SU-DHL-6 (cell line): ENCODE measurements around the gene NMS.

Experiments
- H2AFZ ChIP-seq: fragments of 200-600 bp; sonication (generic); 2 replicates; pipeline ENCODE4 v1.6.1; 2014; ENCODE audit warnings: low read depth, mild to moderate bottlenecking, moderate library complexity, mixed read lengths, antibody characterized with exemption, low read length; ENCODE audit not compliant: severe bottlenecking
- H3F3A ChIP-seq: fragments of 200-600 bp; shearing (Covaris generic); 2 replicates; pipeline ENCODE4 v1.6.0; 2016; ENCODE audit warnings: antibody characterized with exemption, mild to moderate bottlenecking; ENCODE audit not compliant: insufficient read depth
- H3K27ac ChIP-seq: fragments of 200-600 bp; sonication (generic); 2 replicates; pipeline ENCODE4 v1.5.1; 2016; ENCODE audit warnings: low read depth, mild to moderate bottlenecking, low read length, moderate library complexity, mixed read lengths
- H3K27me3 ChIP-seq: fragments of 200-600 bp; sonication (generic), shearing (Covaris generic); 2 replicates; pipeline ENCODE4 v1.6.0; 2014; ENCODE audit warnings: mild to moderate bottlenecking, low read length
- H3K36me3 ChIP-seq: fragments of 200-600 bp; sonication (generic); 2 replicates; pipeline ENCODE4 v1.6.1; 2014; ENCODE audit warnings: mild to moderate bottlenecking, low read length, mixed read lengths
- H3K4me2 ChIP-seq: fragments of 300-600, 200-600 bp; shearing (Covaris generic), sonication (generic); 2 replicates; pipeline ENCODE4 v1.6.0; 2014; ENCODE audit warnings: low read length, low read depth, mild to moderate bottlenecking; ENCODE audit not compliant: poor library complexity, severe bottlenecking
- H3K4me3 ChIP-seq: fragments of 200-600 bp; sonication (generic); 2 replicates; pipeline ENCODE4 v1.5.1; 2014; ENCODE audit warnings: antibody characterized with exemption, low read length, mild to moderate bottlenecking, mixed read lengths; ENCODE audit not compliant: insufficient read depth, poor library complexity, severe bottlenecking
- H3K79me2 ChIP-seq: fragments of 200-600 bp; sonication (generic); 2 replicates; pipeline ENCODE4 v1.6.1; 2014; ENCODE audit warnings: mild to moderate bottlenecking, low read length, moderate library complexity; ENCODE audit not compliant: insufficient read depth
- H3K9ac ChIP-seq: fragments of 200-600 bp; sonication (generic); 2 replicates; pipeline ENCODE4 v1.7.0; 2014; ENCODE audit warnings: mild to moderate bottlenecking, low read length
- H3K9me2 ChIP-seq: fragments of 200-600 bp; sonication (generic); replicated peaks from 2 replicates; pipeline ENCODE4 v1.6.1; 2014; ENCODE audit warnings: low read length; ENCODE audit not compliant: insufficient read depth
- H3K9me3 ChIP-seq: fragments of 200-600 bp; sonication (generic); 2 replicates; pipeline ENCODE4 v1.6.1; 2014; ENCODE audit warnings: low read length, mixed read lengths; ENCODE audit not compliant: insufficient read depth
- H4K20me1 ChIP-seq: fragments of 200-600 bp; sonication (generic); 2 replicates; pipeline ENCODE4 v1.6.1; 2014; ENCODE audit warnings: low read depth, mild to moderate bottlenecking, antibody characterized with exemption, low read length, moderate library complexity, mixed read lengths
- EZH2phosphoT487 ChIP-seq: fragments of 200-600 bp; sonication (generic), shearing (Covaris generic); conservative IDR thresholded peaks from 2 replicates; pipeline ENCODE4 v1.6.1; 2018; ENCODE audit warnings: mild to moderate bottlenecking, antibody characterized with exemption, low read length, moderate library complexity, mixed read lengths
- TF ChIP-seq, protein P1 (sequence below): fragments of 200-600 bp; sonication (generic); IDR thresholded peaks from one replicate; pipeline ENCODE4 v1.5.1; 2017; ENCODE audit warnings: antibody characterized with exemption, mild to moderate bottlenecking, low read length, moderate library complexity; ENCODE audit not compliant: insufficient read depth, poor library complexity, severe bottlenecking

NMS gene

DNA sequence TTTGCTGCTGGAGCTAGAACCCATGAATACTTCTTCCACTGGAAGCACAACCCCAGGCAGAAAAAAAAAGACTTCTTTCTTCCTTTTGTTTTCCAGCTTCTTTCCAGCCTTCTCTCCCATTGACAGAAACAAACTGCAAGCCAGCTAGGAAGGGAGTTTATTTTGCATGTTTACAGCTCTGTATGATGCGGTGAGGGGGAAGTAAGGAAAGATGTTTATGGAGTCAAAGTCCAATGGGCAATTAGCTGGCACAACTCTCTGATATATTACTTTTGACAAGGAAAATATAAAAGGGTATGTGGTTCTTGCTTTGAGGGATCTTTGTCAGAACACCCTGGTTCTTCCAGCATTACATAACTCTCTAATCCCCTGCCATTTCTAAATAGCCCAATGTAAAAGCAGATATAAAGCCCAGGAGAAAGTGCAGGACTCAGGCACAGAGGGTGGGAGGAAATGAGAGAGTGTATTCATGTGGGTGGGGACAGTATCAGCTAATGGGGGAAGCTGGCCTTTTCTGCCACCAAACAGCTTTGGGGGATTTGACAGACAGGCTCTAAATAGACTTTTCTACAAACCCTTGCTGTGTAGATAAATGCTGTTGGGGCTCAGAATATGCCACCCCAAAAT, 9.3 kb upstream of the NMS start:
- no peak overlapping the region for H2AFZ ChIP-seq
- H3K79me2 ChIP-seq = no peaks in the 10 kb centered on the region
- no peak overlapping the region for H3K4me3 ChIP-seq
- no peak overlapping the region for H3K9ac ChIP-seq
- no peaks in the 10 kb centered on the region for H3F3A ChIP-seq
- H3K4me2 ChIP-seq = no peak overlapping the region
- H3K36me3 ChIP-seq = no peaks in the 10 kb centered on the region
- H3K27ac ChIP-seq = no peak overlapping the region
- no peaks in the 10 kb centered on the region for H3K9me2 ChIP-seq
- TF ChIP-seq, protein P1, sequence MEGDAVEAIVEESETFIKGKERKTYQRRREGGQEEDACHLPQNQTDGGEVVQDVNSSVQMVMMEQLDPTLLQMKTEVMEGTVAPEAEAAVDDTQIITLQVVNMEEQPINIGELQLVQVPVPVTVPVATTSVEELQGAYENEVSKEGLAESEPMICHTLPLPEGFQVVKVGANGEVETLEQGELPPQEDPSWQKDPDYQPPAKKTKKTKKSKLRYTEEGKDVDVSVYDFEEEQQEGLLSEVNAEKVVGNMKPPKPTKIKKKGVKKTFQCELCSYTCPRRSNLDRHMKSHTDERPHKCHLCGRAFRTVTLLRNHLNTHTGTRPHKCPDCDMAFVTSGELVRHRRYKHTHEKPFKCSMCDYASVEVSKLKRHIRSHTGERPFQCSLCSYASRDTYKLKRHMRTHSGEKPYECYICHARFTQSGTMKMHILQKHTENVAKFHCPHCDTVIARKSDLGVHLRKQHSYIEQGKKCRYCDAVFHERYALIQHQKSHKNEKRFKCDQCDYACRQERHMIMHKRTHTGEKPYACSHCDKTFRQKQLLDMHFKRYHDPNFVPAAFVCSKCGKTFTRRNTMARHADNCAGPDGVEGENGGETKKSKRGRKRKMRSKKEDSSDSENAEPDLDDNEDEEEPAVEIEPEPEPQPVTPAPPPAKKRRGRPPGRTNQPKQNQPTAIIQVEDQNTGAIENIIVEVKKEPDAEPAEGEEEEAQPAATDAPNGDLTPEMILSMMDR = no peak
- no peak for TF ChIP-seq EZH2phosphoT487
- H3K27me3 ChIP-seq = peaks cover 3% of the 10 kb centered on the region; the same call in 1 of the 2 replicates
- H3K9me3 ChIP-seq = peaks cover 8% of the 10 kb centered on the region; the same call in 1 of the 2 replicates
- no peaks in the 10 kb centered on the region for H4K20me1 ChIP-seq

DNA sequence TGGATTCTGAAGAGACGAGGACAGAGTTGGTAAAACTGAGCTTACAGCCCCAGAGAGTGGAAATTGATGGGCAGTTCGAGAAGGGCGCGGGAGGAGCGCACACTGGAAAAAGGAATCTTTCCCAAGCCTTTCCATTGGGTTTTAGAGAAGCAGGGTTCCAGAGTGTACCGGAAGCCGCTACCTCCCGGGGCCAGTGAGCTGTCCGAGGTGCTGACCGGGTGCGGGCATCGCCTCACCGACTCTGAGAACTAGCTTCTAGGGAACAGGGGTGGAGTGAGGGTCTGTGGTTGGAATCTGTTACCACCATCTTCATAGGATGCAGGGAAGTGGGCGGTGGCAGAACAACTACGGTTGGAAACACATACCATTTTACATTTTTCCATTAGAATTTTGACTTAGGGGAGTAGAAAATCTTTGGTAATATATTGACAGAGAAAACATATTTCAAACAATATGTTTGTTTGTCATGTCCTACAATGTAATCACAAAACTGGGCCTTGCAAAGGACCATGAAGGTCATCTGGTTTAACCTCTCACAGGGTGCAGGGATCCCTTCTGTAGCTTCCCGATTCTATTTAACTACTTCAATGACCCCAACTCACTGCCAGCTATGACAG, 724 bp downstream of the NMS start:
- Histone ChIP-seq H3K27me3 (no peaks in the 10 kb centered on the region), H2AFZ (no peak overlapping the region), H3K36me3 (no peaks in the 10 kb centered on the region), H3K4me2 (no peak overlapping the region), H3K27ac (no peak overlapping the region), H3F3A (no peaks in the 10 kb centered on the region), H3K9me3 (no peaks in the 10 kb centered on the region), H3K9ac (no peak overlapping the region), H4K20me1 (no peaks in the 10 kb centered on the region), H3K9me2 (no peaks in the 10 kb centered on the region), H3K79me2 (no peaks in the 10 kb centered on the region), H3K4me3 (no peak overlapping the region)
- TF ChIP-seq EZH2phosphoT487 = no peak
- TF ChIP-seq, protein P1 = no peak

DNA sequence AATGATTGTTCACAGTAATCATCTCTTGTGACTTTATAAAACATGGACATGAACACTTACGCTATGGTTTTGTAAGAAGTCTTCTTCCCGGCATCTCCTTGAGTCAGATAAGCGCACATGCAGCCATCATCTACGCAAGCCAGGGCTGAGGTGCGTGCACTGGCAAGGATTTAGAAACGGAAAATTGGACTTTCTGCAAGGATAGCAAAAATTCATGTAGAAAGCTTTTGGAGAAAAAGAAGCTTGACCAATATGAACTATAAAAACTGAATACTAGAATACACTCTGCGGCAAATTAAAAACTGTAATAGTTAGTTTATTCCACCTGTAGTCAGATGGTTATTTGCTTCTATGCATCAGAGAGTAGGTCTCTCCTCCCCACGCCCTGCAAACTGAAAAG, 6.3 kb downstream of the NMS start:
- no peaks in the 10 kb centered on the region for H3K27me3 ChIP-seq

More for the DNA sequence above, 6.3 kb downstream of the NMS start:
- Histone ChIP-seq H3K9ac (no peak overlapping the region), H3K79me2 (no peaks in the 10 kb centered on the region), H3K36me3 (no peaks in the 10 kb centered on the region), H3K4me2 (no peak overlapping the region), H3K9me3 (no peaks in the 10 kb centered on the region), H4K20me1 (no peaks in the 10 kb centered on the region), H2AFZ (no peak overlapping the region), H3F3A (no peaks in the 10 kb centered on the region), H3K9me2 (no peaks in the 10 kb centered on the region), H3K27ac (no peak overlapping the region), H3K4me3 (no peak overlapping the region)
- TF ChIP-seq EZH2phosphoT487 = no peak
- TF ChIP-seq, protein P1 = no peak
